ENCODE data around the gene OSBPL5.

OSBPL5 gene

GRCh38 chr11:3105791-3106735 lies 59.0 kb downstream of the OSBPL5 start:
- no peak overlapping the region for H2AFZ ChIP-seq (ENCODE audit: low read length)
- no peak overlapping the region for H2BK5ac ChIP-seq (ENCODE audit: low read length)
- peak overlapping the region; percentile 34 for H3K23ac ChIP-seq (ENCODE audit: low read depth, low read length, poor library complexity)
- no peak overlapping the region for H2AK5ac ChIP-seq (ENCODE audit: low read depth, low read length)
- H3K27ac ChIP-seq (replicated peaks; ENCODE audit: low read length): no peak overlapping the region
- H3K79me1 ChIP-seq (ENCODE audit: low read depth, low read length): no peaks in the 10 kb centered on the region
- no peak overlapping the region for H3K4me2 ChIP-seq (ENCODE audit: insufficient read depth, low read length, poor library complexity, severe bottlenecking)
- no peak overlapping the region for H3K4ac ChIP-seq (ENCODE audit: low read length)
- H3K36me3 ChIP-seq (replicated peaks in 1 of 2; ENCODE audit: control insufficient read depth in 2 of 2, insufficient read depth in 2 of 2, low read length in 2 of 2): peaks cover 0 to 11% of the 10 kb centered on the region in 2 donors
- WGBS, 2 donors (ENCODE audit: extremely low coverage in 2 of 2, insufficient read length in 2 of 2, insufficient replicate concordance in 1 of 2): no CpG with 5 or more reads among the region's 41 CpGs
- no peak overlapping the region for H4K8ac ChIP-seq (ENCODE audit: low read depth, low read length)
- no peak for DNase-seq (ENCODE audit: low spot score)
- no peaks in the 10 kb centered on the region for H3K4me1 ChIP-seq (ENCODE audit: control insufficient read depth in 2 of 2, insufficient read depth in 1 of 2, low read depth in 1 of 2, low read length in 2 of 2)
- peaks cover 0 to 2% of the 10 kb centered on the region in 2 donors for H3K9me3 ChIP-seq (replicated peaks in 1 of 2; ENCODE audit: control insufficient read depth in 2 of 2, insufficient read depth in 1 of 2, low read depth in 1 of 2, low read length in 2 of 2)
- H3K14ac ChIP-seq (ENCODE audit: low read length): peak overlapping the region; percentile 82
- H2BK15ac ChIP-seq (ENCODE audit: low read length): no peak overlapping the region
- no peak overlapping the region for H4K91ac ChIP-seq (ENCODE audit: low read depth, low read length, poor library complexity)
- no peak overlapping the region for H2BK120ac ChIP-seq (ENCODE audit: low read depth, low read length)
- no peaks in the 10 kb centered on the region for H3K27me3 ChIP-seq (ENCODE audit: control insufficient read depth in 3 of 3, insufficient read depth in 3 of 3, low read depth in 1 of 3, low read length in 3 of 3)
- H3K4me3 ChIP-seq (ENCODE audit: low read length in 2 of 2): peak overlapping the region in 1 of 2 donors; percentile 36
- peak overlapping the region; percentile 71 for H3K18ac ChIP-seq (ENCODE audit: low read length)
- no peak overlapping the region for H3K9ac ChIP-seq (ENCODE audit: low read depth, low read length, poor library complexity)
- no peak overlapping the region for H2BK12ac ChIP-seq (ENCODE audit: low read length)

DNA sequence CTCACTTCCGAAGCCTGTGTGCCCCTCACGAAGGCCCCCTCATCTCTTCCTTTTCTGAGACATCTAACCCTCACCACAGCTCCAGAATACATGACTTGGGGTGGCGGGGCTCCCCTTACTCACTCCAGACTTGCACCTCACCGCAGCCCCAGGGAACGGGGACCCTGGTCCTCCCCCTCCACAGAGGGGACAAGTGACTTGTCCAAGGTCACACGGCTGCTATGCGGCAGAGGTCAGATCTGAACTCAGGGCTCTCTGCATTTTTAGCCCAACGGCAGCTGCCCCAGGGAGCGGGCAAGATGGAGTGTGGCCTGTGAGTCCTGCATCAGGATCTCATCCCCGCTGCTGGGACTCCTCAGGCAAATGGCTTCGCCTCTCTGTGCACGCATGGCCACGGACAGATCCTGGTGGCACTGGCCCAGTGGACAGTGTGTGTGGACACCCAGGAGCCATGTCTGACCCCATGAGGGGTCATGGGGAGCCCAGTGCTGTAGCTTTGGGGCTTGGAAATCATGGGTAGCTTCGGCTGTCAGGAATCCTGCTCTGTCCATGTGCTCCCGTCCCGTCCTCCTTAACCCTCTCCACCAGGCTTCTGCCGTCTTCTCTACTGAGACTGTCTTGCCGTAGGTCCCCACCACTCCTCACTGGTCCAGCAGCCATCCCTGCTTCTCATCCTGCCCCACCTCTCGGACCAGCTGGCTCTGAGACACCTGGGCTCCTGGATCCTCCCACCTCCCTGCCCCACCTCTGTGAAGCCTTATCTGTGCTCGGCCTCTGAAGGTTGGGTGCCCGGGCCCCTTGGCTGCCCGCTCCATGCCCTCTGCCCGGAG lies 59.9 kb downstream of the OSBPL5 start:
- Histone ChIP-seq H3K18ac (ENCODE audit: low read length) (peak overlapping the region; percentile 38), H3K4me2 (ENCODE audit: insufficient read depth, low read length, poor library complexity, severe bottlenecking) (no peak overlapping the region), H3K79me1 (ENCODE audit: low read depth, low read length) (no peaks in the 10 kb centered on the region), H4K91ac (ENCODE audit: low read depth, low read length, poor library complexity) (no peak overlapping the region), H2BK5ac (ENCODE audit: low read length) (no peak overlapping the region), H4K8ac (ENCODE audit: low read depth, low read length) (no peak overlapping the region), H2BK12ac (ENCODE audit: low read length) (no peak overlapping the region), H3K27ac (replicated peaks; ENCODE audit: low read length) (no peak overlapping the region), H2AFZ (ENCODE audit: low read length) (no peak overlapping the region), H3K9me3 (replicated peaks in 1 of 2; ENCODE audit: control insufficient read depth in 2 of 2, insufficient read depth in 1 of 2, low read depth in 1 of 2, low read length in 2 of 2) (peaks cover 0 to 2% of the 10 kb centered on the region in 2 donors), H3K4ac (ENCODE audit: low read length) (no peak overlapping the region), H2BK120ac (ENCODE audit: low read depth, low read length) (no peak overlapping the region), H3K14ac (ENCODE audit: low read length) (peak overlapping the region; percentile 82), H3K4me3 (ENCODE audit: low read length in 2 of 2) (no peak overlapping the region), H3K4me1 (ENCODE audit: control insufficient read depth in 2 of 2, insufficient read depth in 1 of 2, low read depth in 1 of 2, low read length in 2 of 2) (no peaks in the 10 kb centered on the region), H2AK5ac (ENCODE audit: low read depth, low read length) (no peak overlapping the region), H3K36me3 (replicated peaks in 1 of 2; ENCODE audit: control insufficient read depth in 2 of 2, insufficient read depth in 2 of 2, low read length in 2 of 2) (peaks cover 0 to 7% of the 10 kb centered on the region in 2 donors), H3K23ac (ENCODE audit: low read depth, low read length, poor library complexity) (peak overlapping the region; percentile 34), H3K27me3 (ENCODE audit: control insufficient read depth in 3 of 3, insufficient read depth in 3 of 3, low read depth in 1 of 3, low read length in 3 of 3) (no peaks in the 10 kb centered on the region), H2BK15ac (ENCODE audit: low read length) (no peak overlapping the region), H3K9ac (ENCODE audit: low read depth, low read length, poor library complexity) (no peak overlapping the region)
- WGBS, 2 donors (ENCODE audit: extremely low coverage in 2 of 2, insufficient read length in 2 of 2, insufficient replicate concordance in 1 of 2): no CpG with 5 or more reads among the region's 23 CpGs
- no peak for DNase-seq (ENCODE audit: low spot score)

DNA sequence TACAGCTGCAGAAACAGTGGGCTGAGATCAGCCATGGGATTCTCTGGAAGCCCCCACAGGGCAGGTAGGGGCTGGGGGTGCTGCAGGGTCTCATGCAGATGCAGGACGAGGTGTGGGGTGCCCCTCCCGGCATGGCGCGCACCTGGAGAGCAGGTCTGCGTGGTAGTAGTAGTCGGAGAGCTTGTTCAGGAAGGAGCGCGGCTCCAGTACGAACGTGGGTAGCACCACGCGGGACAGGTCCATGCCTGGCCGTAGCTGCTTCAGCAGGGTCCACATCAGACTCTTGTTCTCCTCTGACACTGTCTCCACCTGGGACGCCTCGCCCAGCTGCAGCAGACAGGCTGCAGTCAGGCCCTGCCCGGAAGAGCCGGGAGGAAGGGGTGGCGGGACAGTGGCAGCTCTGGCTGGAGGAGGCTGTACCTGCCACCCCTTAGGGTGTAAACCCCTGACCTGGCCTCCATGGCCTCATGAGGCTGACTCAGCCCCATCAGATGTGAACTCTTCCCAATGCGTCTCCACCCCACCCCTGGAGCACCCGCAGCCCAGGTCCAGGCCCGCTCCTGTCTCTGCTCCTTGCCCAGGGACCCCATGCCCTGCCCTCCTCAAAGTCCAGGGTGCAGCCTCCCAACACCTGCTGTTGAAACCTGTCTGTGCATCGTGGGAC lies 60.9 kb downstream of the OSBPL5 start:
- no CpG with 5 or more reads among the region's 22 CpGs for WGBS, 2 donors (ENCODE audit: extremely low coverage in 2 of 2, insufficient read length in 2 of 2, insufficient replicate concordance in 1 of 2)
- Histone ChIP-seq H2BK12ac (ENCODE audit: low read length) (peak overlapping the region; percentile 3), H3K4me2 (ENCODE audit: insufficient read depth, low read length, poor library complexity, severe bottlenecking) (no peak overlapping the region), H3K79me1 (ENCODE audit: low read depth, low read length) (no peaks in the 10 kb centered on the region), H3K4me3 (ENCODE audit: low read length in 2 of 2) (no peak overlapping the region), H3K9ac (ENCODE audit: low read depth, low read length, poor library complexity) (no peak overlapping the region), H3K4ac (ENCODE audit: low read length) (peak overlapping the region; percentile 84), H3K18ac (ENCODE audit: low read length) (peak overlapping the region; percentile 76), H3K14ac (ENCODE audit: low read length) (peak overlapping the region; percentile 71), H3K36me3 (replicated peaks in 1 of 2; ENCODE audit: control insufficient read depth in 2 of 2, insufficient read depth in 2 of 2, low read length in 2 of 2) (peaks cover 4 to 9% of the 10 kb centered on the region in 2 donors), H3K23ac (ENCODE audit: low read depth, low read length, poor library complexity) (peak overlapping the region; percentile 73), H3K27me3 (ENCODE audit: control insufficient read depth in 3 of 3, insufficient read depth in 3 of 3, low read depth in 1 of 3, low read length in 3 of 3) (no peaks in the 10 kb centered on the region), H2BK120ac (ENCODE audit: low read depth, low read length) (no peak overlapping the region), H3K27ac (replicated peaks; ENCODE audit: low read length) (no peak overlapping the region), H4K91ac (ENCODE audit: low read depth, low read length, poor library complexity) (no peak overlapping the region), H4K8ac (ENCODE audit: low read depth, low read length) (no peak overlapping the region), H3K4me1 (ENCODE audit: control insufficient read depth in 2 of 2, insufficient read depth in 1 of 2, low read depth in 1 of 2, low read length in 2 of 2) (no peaks in the 10 kb centered on the region), H2BK15ac (ENCODE audit: low read length) (no peak overlapping the region), H2AFZ (ENCODE audit: low read length) (no peak overlapping the region), H2AK5ac (ENCODE audit: low read depth, low read length) (no peak overlapping the region), H2BK5ac (ENCODE audit: low read length) (no peak overlapping the region), H3K9me3 (replicated peaks in 1 of 2; ENCODE audit: control insufficient read depth in 2 of 2, insufficient read depth in 1 of 2, low read depth in 1 of 2, low read length in 2 of 2) (no peaks in the 10 kb centered on the region)
- DNase-seq (ENCODE audit: low spot score): no peak
